Ectodermal cell (in vitro differentiated cells): Measurements from ENCODE around the gene MGAT4B.

Experiments
- H3K27ac ChIP-seq: 2 replicates; pipeline ENCODE4 v1.7.0; 2013; ENCODE audit warnings: mild to moderate bottlenecking, low read depth, low read length; ENCODE audit not compliant: insufficient read depth, poor library complexity, severe bottlenecking
- H3K27me3 ChIP-seq: 2 replicates; pipeline ENCODE4 v1.7.0; 2013; ENCODE audit warnings: mild to moderate bottlenecking, low read length; ENCODE audit not compliant: insufficient read depth, control insufficient read depth, poor library complexity, severe bottlenecking
- H3K36me3 ChIP-seq: one replicate; pipeline ENCODE4 v1.7.0; 2013; ENCODE audit warnings: low read length; ENCODE audit not compliant: control insufficient read depth, insufficient read depth
- H3K4me1 ChIP-seq: one replicate; pipeline ENCODE4 v1.7.0; 2013; ENCODE audit warnings: low read length; ENCODE audit not compliant: control insufficient read depth, insufficient read depth
- H3K4me3 ChIP-seq: 2 replicates; pipeline ENCODE4 v1.7.0; 2013; ENCODE audit warnings: low read depth, low read length, control low read depth; ENCODE audit not compliant: insufficient read depth
- H3K9me3 ChIP-seq: 2 replicates; pipeline ENCODE4 v1.7.0; 2013; ENCODE audit warnings: mild to moderate bottlenecking, low read length, moderate library complexity; ENCODE audit not compliant: control insufficient read depth
- WGBS, 2 experiments: methylation state at CpG; one replicate each; pipeline ENCODE4 v1.1.7; 2013; ENCODE audit warnings: missing lambda C conversion rate in 2 of 2; 5-methylcytosine and 5-hydroxymethylcytosine counted together

MGAT4B gene

GRCh38 chr5:179781846-179782245 lies 24.8 kb downstream of the MGAT4B start:
- H3K4me3 ChIP-seq: no peak overlapping the region
- H3K36me3 ChIP-seq: peaks cover 5% of the 10 kb centered on the region
- no peaks in the 10 kb centered on the region for H3K9me3 ChIP-seq
- WGBS, 2 experiments: 94 to 95% methylated on average over 4 of the region's 4 CpGs
- H3K27me3 ChIP-seq: no peaks in the 10 kb centered on the region
- H3K4me1 ChIP-seq: no peaks in the 10 kb centered on the region
- H3K27ac ChIP-seq: no peak overlapping the region

GRCh38 chr5:179780362-179780761 lies 26.3 kb downstream of the MGAT4B start:
- Histone ChIP-seq H3K27ac (no peak overlapping the region), H3K36me3 (peaks cover 14% of the 10 kb centered on the region), H3K27me3 (no peaks in the 10 kb centered on the region), H3K9me3 (no peaks in the 10 kb centered on the region), H3K4me3 (no peak overlapping the region), H3K4me1 (no peaks in the 10 kb centered on the region)
- WGBS, 2 experiments: 94 to 95% methylated on average over 7 of the region's 7 CpGs

GRCh38 chr5:179779826-179780225 lies 26.8 kb downstream of the MGAT4B start:
- WGBS, 2 experiments: 96 to 98% methylated on average over 4 of the region's 4 CpGs
- H3K9me3 ChIP-seq: no peaks in the 10 kb centered on the region
- H3K27me3 ChIP-seq: no peaks in the 10 kb centered on the region
- no peak overlapping the region for H3K4me3 ChIP-seq
- H3K36me3 ChIP-seq: peaks cover 16% of the 10 kb centered on the region
- no peaks in the 10 kb centered on the region for H3K4me1 ChIP-seq
- no peak overlapping the region for H3K27ac ChIP-seq

GRCh38 chr5:179778591-179778990 lies 28.1 kb downstream of the MGAT4B start:
- no peak overlapping the region for H3K4me3 ChIP-seq
- no peaks in the 10 kb centered on the region for H3K27me3 ChIP-seq
- 96% methylated on average over 5 of the region's 5 CpGs for WGBS, 2 experiments
- no peak overlapping the region for H3K27ac ChIP-seq
- no peaks in the 10 kb centered on the region for H3K4me1 ChIP-seq
- H3K36me3 ChIP-seq: peaks cover 28% of the 10 kb centered on the region
- H3K9me3 ChIP-seq: no peaks in the 10 kb centered on the region

- peaks cover 35% of the 10 kb centered on the region for H3K36me3 ChIP-seq
- no peaks in the 10 kb centered on the region for H3K9me3 ChIP-seq
Measured at GRCh38 chr5:179777909-179778308, 28.8 kb downstream of the MGAT4B start.

GRCh38 chr5:179777456-179777855 lies 29.2 kb downstream of the MGAT4B start:
- WGBS, 2 experiments: 94 to 96% methylated on average over 10 of the region's 10 CpGs
- Histone ChIP-seq H3K27me3 (no peaks in the 10 kb centered on the region), H3K4me3 (no peak overlapping the region), H3K9me3 (no peaks in the 10 kb centered on the region), H3K36me3 (peaks cover 38% of the 10 kb centered on the region), H3K27ac (no peak overlapping the region), H3K4me1 (no peaks in the 10 kb centered on the region)

More at GRCh38 chr5:179777909-179778308, 28.8 kb downstream of the MGAT4B start:
- no peaks in the 10 kb centered on the region for H3K27me3 ChIP-seq
- H3K4me1 ChIP-seq: no peaks in the 10 kb centered on the region
- no peak overlapping the region for H3K27ac ChIP-seq
- WGBS, 2 experiments: 95 to 96% methylated on average over 9 of the region's 9 CpGs
- H3K4me3 ChIP-seq: no peak overlapping the region

- H3K4me1 ChIP-seq: no peaks in the 10 kb centered on the region
- H3K4me3 ChIP-seq: no peak overlapping the region
- H3K27me3 ChIP-seq: no peaks in the 10 kb centered on the region
- WGBS, 2 experiments: 94 to 97% methylated on average over 11 of the region's 11 CpGs
- no peak overlapping the region for H3K27ac ChIP-seq
- H3K36me3 ChIP-seq: peaks cover 47% of the 10 kb centered on the region
- no peaks in the 10 kb centered on the region for H3K9me3 ChIP-seq
Measured at GRCh38 chr5:179776411-179776938, 30.2 kb downstream of the MGAT4B start.

- H3K36me3 ChIP-seq: peaks cover 58% of the 10 kb centered on the region
- no peak overlapping the region for H3K4me3 ChIP-seq
- no peaks in the 10 kb centered on the region for H3K27me3 ChIP-seq
- H3K9me3 ChIP-seq: no peaks in the 10 kb centered on the region
- no peaks in the 10 kb centered on the region for H3K4me1 ChIP-seq
- WGBS, 2 experiments: 96 to 97% methylated on average over 12 of the region's 12 CpGs
- H3K27ac ChIP-seq: no peak overlapping the region
Measured at GRCh38 chr5:179774442-179774841, 32.2 kb downstream of the MGAT4B start.

- WGBS, 2 experiments: 94 to 97% methylated on average over 9 of the region's 9 CpGs
- Histone ChIP-seq H3K4me1 (no peaks in the 10 kb centered on the region), H3K36me3 (peaks cover 65% of the 10 kb centered on the region), H3K4me3 (no peak overlapping the region), H3K9me3 (no peaks in the 10 kb centered on the region), H3K27me3 (no peaks in the 10 kb centered on the region), H3K27ac (no peak overlapping the region)
Measured at GRCh38 chr5:179773686-179774040, 33.0 kb downstream of the MGAT4B start.

- Histone ChIP-seq H3K4me3 (no peak overlapping the region), H3K4me1 (no peaks in the 10 kb centered on the region), H3K9me3 (no peaks in the 10 kb centered on the region), H3K27me3 (no peaks in the 10 kb centered on the region), H3K27ac (no peak overlapping the region), H3K36me3 (peaks cover 66% of the 10 kb centered on the region)
- 91 to 95% methylated on average over 5 to 6 of the region's 6 CpGs for WGBS, 2 experiments
Measured at GRCh38 chr5:179772351-179772750, 34.3 kb downstream of the MGAT4B start.
